ENCODE data around the gene GRAP2.

DNA sequence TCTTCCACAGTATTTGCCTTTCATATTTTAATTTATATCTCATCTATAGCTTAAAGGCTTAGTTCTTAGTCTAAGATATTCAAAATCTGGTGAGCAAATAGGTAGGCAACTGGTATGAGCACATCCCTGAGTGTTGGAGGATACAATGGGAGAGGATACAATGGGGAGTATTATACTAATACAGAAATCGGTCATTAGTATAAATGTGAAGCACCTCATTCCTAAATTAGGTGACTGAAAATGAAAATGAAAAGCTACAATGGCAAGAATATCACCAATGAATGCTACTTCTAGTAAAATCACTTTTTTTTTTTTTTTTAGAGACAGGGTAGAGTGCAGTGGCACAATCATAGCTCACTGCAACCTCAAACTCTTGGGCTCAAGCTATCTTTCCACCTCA, 28.3 kb upstream of the GRAP2 start:
- TF ChIP-seq, protein P1, sequence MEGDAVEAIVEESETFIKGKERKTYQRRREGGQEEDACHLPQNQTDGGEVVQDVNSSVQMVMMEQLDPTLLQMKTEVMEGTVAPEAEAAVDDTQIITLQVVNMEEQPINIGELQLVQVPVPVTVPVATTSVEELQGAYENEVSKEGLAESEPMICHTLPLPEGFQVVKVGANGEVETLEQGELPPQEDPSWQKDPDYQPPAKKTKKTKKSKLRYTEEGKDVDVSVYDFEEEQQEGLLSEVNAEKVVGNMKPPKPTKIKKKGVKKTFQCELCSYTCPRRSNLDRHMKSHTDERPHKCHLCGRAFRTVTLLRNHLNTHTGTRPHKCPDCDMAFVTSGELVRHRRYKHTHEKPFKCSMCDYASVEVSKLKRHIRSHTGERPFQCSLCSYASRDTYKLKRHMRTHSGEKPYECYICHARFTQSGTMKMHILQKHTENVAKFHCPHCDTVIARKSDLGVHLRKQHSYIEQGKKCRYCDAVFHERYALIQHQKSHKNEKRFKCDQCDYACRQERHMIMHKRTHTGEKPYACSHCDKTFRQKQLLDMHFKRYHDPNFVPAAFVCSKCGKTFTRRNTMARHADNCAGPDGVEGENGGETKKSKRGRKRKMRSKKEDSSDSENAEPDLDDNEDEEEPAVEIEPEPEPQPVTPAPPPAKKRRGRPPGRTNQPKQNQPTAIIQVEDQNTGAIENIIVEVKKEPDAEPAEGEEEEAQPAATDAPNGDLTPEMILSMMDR (IDR thresholded peaks at IDR 0.05; ENCODE audit: low read length), result no peak
- no peak for TF ChIP-seq EZH2 (optimal IDR thresholded peaks at IDR 0.05; ENCODE audit: low read depth, low read length)
- no peak for TF ChIP-seq EZH2phosphoT487 (IDR thresholded peaks at IDR 0.05; ENCODE audit: low read length)
